ENCODE measurements around the gene CREB3L2. TPM values are rescaled to one million over a fixed set of nuclear protein-coding genes. Genes with fewer than 3 reads are reported as not detected.

The CREB3L2 gene
- total and polyA plus RNA-seq, 2 of the 4 experiments (the other 2 are of a cell fraction), result 42.3 to 57.9 TPM

- no peak overlapping the region for H3K56ac ChIP-seq (ENCODE audit: extremely low read depth, insufficient read depth, low read length)
- TF ChIP-seq CTCF (conservative IDR thresholded peaks at IDR 0.05; ENCODE audit: low read depth, low read length) (no peak), NFE2L2 (IDR thresholded peaks at IDR 0.05; ENCODE audit: low read depth, low read length) (no peak), POLR2A (IDR thresholded peaks at IDR 0.05; ENCODE audit: low read depth, low read length) (no peak), ELK1 (IDR thresholded peaks at IDR 0.05; ENCODE audit: borderline replicate concordance, low read depth, low read length) (no peak), RCOR1 (IDR thresholded peaks at IDR 0.05; ENCODE audit: insufficient replicate concordance, low read length) (no peak), CHD1 (IDR thresholded peaks at IDR 0.05; ENCODE audit: low read depth, low read length) (no peak), RAD21 (IDR thresholded peaks at IDR 0.05; ENCODE audit: low read length) (no peak), FOS (IDR thresholded peaks at IDR 0.05; ENCODE audit: low read depth, low read length) (no peak), MAZ (IDR thresholded peaks at IDR 0.05; ENCODE audit: borderline replicate concordance, low read depth, low read length) (no peak), MAFK (IDR thresholded peaks at IDR 0.05; ENCODE audit: low read depth, low read length) (no peak), BHLHE40 (IDR thresholded peaks at IDR 0.05; ENCODE audit: low read depth, low read length) (no peak), CEBPB (IDR thresholded peaks at IDR 0.05; ENCODE audit: low read depth, low read length) (no peak), USF2 (IDR thresholded peaks at IDR 0.05; ENCODE audit: low read depth, low read length) (no peak), RFX5 (IDR thresholded peaks at IDR 0.05; ENCODE audit: low read depth, low read length) (no peak), SMC3 (IDR thresholded peaks at IDR 0.05; ENCODE audit: low read depth, low read length) (no peak), MXI1 (IDR thresholded peaks at IDR 0.05; ENCODE audit: borderline replicate concordance, low read depth, low read length) (no peak)
- no peak overlapping the region for H2BK120ac ChIP-seq (ENCODE audit: low read depth, low read length)
- H3K36me3 ChIP-seq (ENCODE audit: control insufficient read depth, insufficient read depth, low read length), result 0 out of 2 replicates have a peak, but pooled peaks cover under 1% of the 10 kb centered on the region
- H3K27ac ChIP-seq (ENCODE audit: insufficient read depth, low read length), result no peak overlapping the region
- no peak overlapping the region for H3K23ac ChIP-seq (ENCODE audit: low read depth, low read length)
- H3K4ac ChIP-seq (ENCODE audit: low read depth, low read length), result no peak overlapping the region
- H3K4me2 ChIP-seq (ENCODE audit: low read depth, low read length), result no peak overlapping the region
- H4K20me1 ChIP-seq (ENCODE audit: insufficient read depth, low read length), result no peaks in the 10 kb centered on the region
- intact Hi-C loops (cut with micrococcal nuclease) (no loop called here), dilution Hi-C loops (cut with HindIII; ENCODE audit: low sequenced_read_pairs, unreplicated experiment) (no loop called here), in situ Hi-C loops (cut with MboI; ENCODE audit: low sequenced_read_pairs) (no loop called here)
- no peak overlapping the region for H3K4me3 ChIP-seq (ENCODE audit: insufficient read depth, low read depth, low read length)
- POLR2A ChIA-PET (ENCODE audit: unreplicated experiment), result no interaction called here
- no peak overlapping the region for H4K5ac ChIP-seq (ENCODE audit: low read depth, low read length)
- peaks cover 10% of the 10 kb centered on the region for H3K9me3 ChIP-seq (ENCODE audit: control insufficient read depth, insufficient read depth, low read length)
- H3K9ac ChIP-seq (ENCODE audit: low read depth, low read length), result no peak overlapping the region
- CTCF ChIA-PET, result no interaction called here
- ATAC-seq (ENCODE audit: low read depth) (no peak), DNase-seq (no peak)
- H3K9me1 ChIP-seq (ENCODE audit: insufficient read depth, low read length), result peaks cover 4% of the 10 kb centered on the region
- no peaks in the 10 kb centered on the region for H3K27me3 ChIP-seq (ENCODE audit: control insufficient read depth, insufficient read depth, low read length)
- BruUV-seq (replicated peaks), result no TSS peak
- no peak overlapping the region for H2BK5ac ChIP-seq (ENCODE audit: low read depth, low read length, poor library complexity, severe bottlenecking)
- no peak overlapping the region for H2BK20ac ChIP-seq (ENCODE audit: low read depth, low read length)
- no peak overlapping the region for H3K14ac ChIP-seq (replicated peaks; ENCODE audit: low read depth, low read length)
- H4K8ac ChIP-seq (ENCODE audit: low read depth in 2 of 2, low read length in 2 of 2), result no peak overlapping the region
- no peak overlapping the region for H2AK5ac ChIP-seq (ENCODE audit: low read depth, low read length)
- H3K4me1 ChIP-seq (ENCODE audit: control insufficient read depth, insufficient read depth, low read length), result no peaks in the 10 kb centered on the region
- H2AK9ac ChIP-seq (replicated peaks; ENCODE audit: low read depth, low read length, poor library complexity), result no peak overlapping the region
- no peak overlapping the region for H2BK15ac ChIP-seq (ENCODE audit: low read depth, low read length)
- WGBS, 2 experiments (ENCODE audit: extremely low coverage in 2 of 2, insufficient read length in 1 of 2), result 100% methylated on average over 1 of the region's 1 CpG; no CpG with 5 or more reads in 1 of the 2 experiments
- no peak overlapping the region for H4K91ac ChIP-seq (ENCODE audit: insufficient read depth, low read depth, low read length)
- no peak overlapping the region for H2AFZ ChIP-seq (replicated peaks; ENCODE audit: low read length, poor library complexity)
- no peaks in the 10 kb centered on the region; a peak in 1 of 4 replicates for H3K79me1 ChIP-seq (ENCODE audit: low read depth in 1 of 2, low read length in 2 of 2)
- no peak overlapping the region for H3K18ac ChIP-seq (ENCODE audit: low read depth, low read length)
Measured at GRCh38 chr7:137828456-137828855, 173.4 kb downstream of the CREB3L2 start.
